Neural cell (in vitro differentiated cells): ENCODE data around the gene GNAI2. TPM values are rescaled to one million over a fixed set of nuclear protein-coding genes. Genes with fewer than 3 reads are reported as not detected.

Source experiments
- H2AFZ ChIP-seq: fragments of 200-600, 300-800 bp; sonication (generic), shearing (Covaris generic); 2 replicates; pipeline ENCODE4 v1.6.0; 2014; ENCODE audit warnings: low read depth, mild to moderate bottlenecking, antibody characterized with exemption, low read length, moderate library complexity
- H3F3A ChIP-seq: fragments of 200-600 bp; shearing (Covaris generic); 2 replicates; pipeline ENCODE4 v1.6.1; 2016; ENCODE audit warnings: mild to moderate bottlenecking, moderate library complexity, mixed read lengths, antibody characterized with exemption, low read length; ENCODE audit not compliant: insufficient read depth, poor library complexity, severe bottlenecking
- H3K27ac ChIP-seq: fragments of 200-600, 300-800 bp; sonication (generic), shearing (Covaris generic); 2 replicates; pipeline ENCODE4 v1.5.1; 2014; ENCODE audit warnings: mild to moderate bottlenecking, low read length, moderate library complexity
- H3K27me3 ChIP-seq: fragments of 300-800, 200-600 bp; sonication (generic), shearing (Covaris generic); 2 replicates; pipeline ENCODE4 v1.6.0; 2014; ENCODE audit warnings: mild to moderate bottlenecking, low read depth, low read length, moderate library complexity; ENCODE audit not compliant: insufficient read depth
- H3K36me3 ChIP-seq: fragments of 300-800, 200-600 bp; sonication (generic), shearing (Covaris generic); 2 replicates; pipeline ENCODE4 v1.5.1; 2014; ENCODE audit warnings: mild to moderate bottlenecking, antibody characterized with exemption, low read length, moderate library complexity; ENCODE audit not compliant: insufficient read depth
- H3K4me2 ChIP-seq: fragments of 300-800, 200-600 bp; sonication (generic), shearing (Covaris generic); 2 replicates; pipeline ENCODE4 v1.6.0; 2014; ENCODE audit warnings: mild to moderate bottlenecking, low read length
- H3K4me3 ChIP-seq: fragments of 300-800, 200-600 bp; sonication (generic), shearing (Covaris generic); 2 replicates; pipeline ENCODE4 v1.5.1; 2014; ENCODE audit warnings: mild to moderate bottlenecking, low read length, moderate library complexity
- H3K79me2 ChIP-seq: fragments of 200-600 bp; shearing (Covaris generic); replicated peaks from 2 replicates; pipeline ENCODE4 v1.6.0; 2014; ENCODE audit warnings: mild to moderate bottlenecking, low read length, moderate library complexity; ENCODE audit not compliant: insufficient read depth
- H3K9ac ChIP-seq: fragments of 300-800, 200-600 bp; sonication (generic), shearing (Covaris generic); 2 replicates; pipeline ENCODE4 v1.6.1; 2016; ENCODE audit warnings: mild to moderate bottlenecking, low read length, mixed read lengths
- H3K9me2 ChIP-seq: fragments of 200-600 bp; shearing (Covaris generic); 2 replicates; pipeline ENCODE4 v1.6.1; 2016; ENCODE audit warnings: mild to moderate bottlenecking, low read length, mixed read lengths; ENCODE audit not compliant: insufficient read depth
- H3K9me3 ChIP-seq: fragments of 200-600, 300-800 bp; sonication (generic), shearing (Covaris generic); 2 replicates; pipeline ENCODE4 v1.6.1; 2016; ENCODE audit warnings: mild to moderate bottlenecking, mixed run types, low read length, moderate library complexity, mixed read lengths
- H4K20me1 ChIP-seq: fragments of 200-600 bp; shearing (Covaris generic); 2 replicates; pipeline ENCODE4 v1.6.1; 2016; ENCODE audit warnings: mild to moderate bottlenecking, mixed run types; ENCODE audit not compliant: insufficient read depth
- EP300 ChIP-seq: fragments of 450-650 bp; conservative IDR thresholded peaks from 2 replicates; pipeline ENCODE4 v1.6.1; 2014; ENCODE audit warnings: antibody characterized with exemption, mild to moderate bottlenecking, moderate library complexity; ENCODE audit not compliant: poor library complexity, severe bottlenecking
- EZH2 ChIP-seq: fragments of 200-600, 300-800 bp; shearing (Covaris generic), sonication (generic); IDR thresholded peaks from 2 replicates; pipeline ENCODE4 v1.6.1; 2014; ENCODE audit warnings: antibody characterized with exemption, low read length, borderline replicate concordance, mild to moderate bottlenecking; ENCODE audit not compliant: insufficient read depth, poor library complexity, severe bottlenecking
- MXI1 ChIP-seq: fragments of 450-650 bp; conservative IDR thresholded peaks from 2 replicates; pipeline ENCODE4 v1.6.1; 2014; ENCODE audit warnings: antibody characterized with exemption, mild to moderate bottlenecking; ENCODE audit not compliant: poor library complexity, severe bottlenecking
- POLR2AphosphoS5 ChIP-seq: IDR thresholded peaks from 2 replicates; pipeline ENCODE4 v1.6.1; 2012
- RAD21 ChIP-seq: fragments of 450-650 bp; conservative IDR thresholded peaks from 2 replicates; pipeline ENCODE4 v1.6.1; 2014; ENCODE audit warnings: antibody characterized with exemption, mild to moderate bottlenecking, moderate library complexity
- REST ChIP-seq: IDR thresholded peaks from 2 replicates; pipeline ENCODE4 v1.6.1; 2012; ENCODE audit warnings: borderline replicate concordance
- SMC3 ChIP-seq: fragments of 450-650 bp; conservative IDR thresholded peaks from 2 replicates; pipeline ENCODE4 v1.6.1; 2014; ENCODE audit warnings: antibody characterized with exemption, mild to moderate bottlenecking, moderate library complexity; ENCODE audit not compliant: poor library complexity
- TAF1 ChIP-seq: IDR thresholded peaks from 2 replicates; pipeline ENCODE4 v1.6.1; 2012; ENCODE audit warnings: low read depth
- polyA plus RNA-seq: library from polyadenylated mRNA; depleted of rRNA; stranded (reverse); fragments of >200 nt; gene quantifications from 2 replicates; pipeline ENCODE4 v1.2.3, GENCODE V29; 2014
- TF ChIP-seq, protein P1 (sequence below): fragments of 450-650 bp; IDR thresholded peaks from 2 replicates; pipeline ENCODE4 v1.5.1; 2014; ENCODE audit warnings: antibody characterized with exemption, mild to moderate bottlenecking, moderate library complexity; ENCODE audit not compliant: poor library complexity, severe bottlenecking

Gene GNAI2
- polyA plus RNA-seq, 1 donor from 2014 or later, result 101 TPM

DNA sequence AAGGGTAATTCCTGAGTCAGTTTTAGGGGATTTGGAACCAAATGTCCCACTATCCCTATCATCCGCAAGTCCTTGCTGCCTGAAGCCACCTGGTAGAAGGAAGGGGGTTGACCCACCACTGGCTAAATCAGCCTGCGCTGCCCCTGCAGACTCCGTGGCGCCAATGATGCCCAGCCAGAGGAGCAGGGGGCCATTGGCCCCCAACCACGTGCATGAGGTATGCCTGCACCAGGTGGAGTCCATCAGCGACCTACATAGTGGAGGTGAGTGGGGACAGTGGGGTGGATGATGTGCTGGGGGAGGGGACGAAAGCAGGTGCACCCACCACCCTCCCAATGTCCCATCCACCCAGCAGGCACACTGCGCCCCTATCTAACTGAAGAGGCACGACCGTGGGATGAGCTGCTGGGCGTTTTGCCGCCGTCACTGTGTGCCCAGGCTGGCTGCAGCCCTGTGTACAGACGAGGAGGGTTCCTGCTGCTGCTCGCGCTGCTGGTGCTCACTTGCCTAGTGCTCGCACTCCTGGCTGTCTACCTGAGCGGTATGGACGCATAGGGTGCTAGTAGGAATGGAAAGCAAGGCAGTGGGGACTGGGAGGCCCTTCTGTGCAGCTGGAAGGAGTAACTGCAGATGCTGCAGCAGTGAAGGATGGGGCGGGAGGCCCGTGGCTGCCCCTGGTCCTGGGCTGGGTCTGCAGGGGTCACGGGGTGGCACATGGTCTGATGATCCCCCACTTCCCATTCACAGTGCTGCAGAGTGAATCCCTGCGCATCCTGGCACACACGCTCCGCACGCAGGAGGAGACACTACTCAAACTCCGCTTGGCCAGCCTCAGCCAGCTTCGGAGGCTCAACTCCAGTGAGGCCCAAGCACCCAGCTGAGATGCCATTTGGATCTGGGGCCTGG is 50.6 kb downstream of the GNAI2 start:
- H3K4me3 ChIP-seq, result no peak overlapping the region
- no peak overlapping the region for H3K4me2 ChIP-seq
- H3K36me3 ChIP-seq, result no peaks in the 10 kb centered on the region
- H3F3A ChIP-seq, result no peaks in the 10 kb centered on the region
- peaks cover 4% of the 10 kb centered on the region for H3K79me2 ChIP-seq
- no peaks in the 10 kb centered on the region for H3K27me3 ChIP-seq
- TF ChIP-seq, protein P1, sequence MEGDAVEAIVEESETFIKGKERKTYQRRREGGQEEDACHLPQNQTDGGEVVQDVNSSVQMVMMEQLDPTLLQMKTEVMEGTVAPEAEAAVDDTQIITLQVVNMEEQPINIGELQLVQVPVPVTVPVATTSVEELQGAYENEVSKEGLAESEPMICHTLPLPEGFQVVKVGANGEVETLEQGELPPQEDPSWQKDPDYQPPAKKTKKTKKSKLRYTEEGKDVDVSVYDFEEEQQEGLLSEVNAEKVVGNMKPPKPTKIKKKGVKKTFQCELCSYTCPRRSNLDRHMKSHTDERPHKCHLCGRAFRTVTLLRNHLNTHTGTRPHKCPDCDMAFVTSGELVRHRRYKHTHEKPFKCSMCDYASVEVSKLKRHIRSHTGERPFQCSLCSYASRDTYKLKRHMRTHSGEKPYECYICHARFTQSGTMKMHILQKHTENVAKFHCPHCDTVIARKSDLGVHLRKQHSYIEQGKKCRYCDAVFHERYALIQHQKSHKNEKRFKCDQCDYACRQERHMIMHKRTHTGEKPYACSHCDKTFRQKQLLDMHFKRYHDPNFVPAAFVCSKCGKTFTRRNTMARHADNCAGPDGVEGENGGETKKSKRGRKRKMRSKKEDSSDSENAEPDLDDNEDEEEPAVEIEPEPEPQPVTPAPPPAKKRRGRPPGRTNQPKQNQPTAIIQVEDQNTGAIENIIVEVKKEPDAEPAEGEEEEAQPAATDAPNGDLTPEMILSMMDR, result no peak
- no peak for TF ChIP-seq EP300
- no peak for TF ChIP-seq SMC3
- TF ChIP-seq TAF1, result no peak
- no peak for TF ChIP-seq EZH2
- TF ChIP-seq RAD21, result no peak
- no peak for TF ChIP-seq POLR2AphosphoS5
- TF ChIP-seq MXI1, result no peak
- no peak for TF ChIP-seq REST
- H3K9me3 ChIP-seq, result no peaks in the 10 kb centered on the region
- no peak overlapping the region for H2AFZ ChIP-seq
- no peaks in the 10 kb centered on the region for H4K20me1 ChIP-seq
- H3K27ac ChIP-seq, result no peak overlapping the region
- H3K9me2 ChIP-seq, result no peaks in the 10 kb centered on the region
- no peak overlapping the region for H3K9ac ChIP-seq

- Histone ChIP-seq H4K20me1 (no peaks in the 10 kb centered on the region), H3K36me3 (no peaks in the 10 kb centered on the region), H3K9ac (no peak overlapping the region), H3K4me3 (no peak overlapping the region), H3K27me3 (no peaks in the 10 kb centered on the region), H3K9me3 (no peaks in the 10 kb centered on the region), H3K79me2 (peaks cover 6% of the 10 kb centered on the region), H2AFZ (no peak overlapping the region), H3K4me2 (no peak overlapping the region), H3F3A (no peaks in the 10 kb centered on the region), H3K9me2 (no peaks in the 10 kb centered on the region), H3K27ac (no peak overlapping the region)
- TF ChIP-seq RAD21 (no peak), SMC3 (no peak), REST (no peak), TAF1 (no peak), EP300 (no peak), EZH2 (no peak), POLR2AphosphoS5 (no peak), MXI1 (no peak)
- TF ChIP-seq, protein P1, result no peak
Measured at GRCh38 chr3:50287262-50287661, 51.3 kb downstream of the GNAI2 start.
